Thyroid gland (tissue), 4 donors: ENCODE measurements around the gene BACH1.

Source experiments
- CTCF ChIP-seq, 6 experiments: fragments of 200-600 bp in 3 of 6; fragments of 450-650 bp in 3 of 6; sonication (generic) in 3 of 6; IDR thresholded peaks; one replicate each; pipeline ENCODE4 v1.5.1; 2016 to 2019; ENCODE audit warnings: antibody characterized with exemption in 6 of 6, mild to moderate bottlenecking in 2 of 6, inconsistent platforms in 1 of 6, moderate library complexity in 1 of 6
- POLR2A ChIP-seq, 2 donors: fragments of 450-650 bp; IDR thresholded peaks; one replicate each; pipeline ENCODE4 v1.6.1; 2017; ENCODE audit warnings: antibody characterized with exemption in 2 of 2, mild to moderate bottlenecking in 2 of 2, moderate library complexity in 1 of 2

- TF ChIP-seq CTCF (IDR thresholded peaks at IDR 0.05) (no peak), POLR2A (IDR thresholded peaks at IDR 0.05) (no peak)
Observed at GRCh38 chr21:29362758-29363157, 64.0 kb downstream of the BACH1 start.
